ENCODE data around the gene TENT5A.
A peak's percentile ranks its signal among the peaks of the same experiment; 100 is the strongest.

The TENT5A gene

GRCh38 chr6:81789291-81789690 lies 36.8 kb upstream of the TENT5A start:
- Histone ChIP-seq H3K79me2 (no peaks in the 10 kb centered on the region), H3K9me3 (ENCODE audit: control insufficient read depth, low read length) (no peaks in the 10 kb centered on the region), H3K9ac (no peak overlapping the region), H3K36me3 (ENCODE audit: control insufficient read depth, insufficient read depth, low read length) (no peaks in the 10 kb centered on the region), H3K4me2 (ENCODE audit: low read length) (no peak overlapping the region), H3K27ac (no peak overlapping the region), H3K27me3 (ENCODE audit: control insufficient read depth, insufficient read depth, low read length) (no peaks in the 10 kb centered on the region), H3K4me3 (ENCODE audit: low read depth, low read length) (no peak overlapping the region), H3K4me1 (no peaks in the 10 kb centered on the region), H2AFZ (no peak overlapping the region)
- TF ChIP-seq CTCF (IDR thresholded peaks at IDR 0.05) = no peak

- no peaks in the 10 kb centered on the region for H3K79me2 ChIP-seq
- no peak overlapping the region for H3K9ac ChIP-seq
- no peaks in the 10 kb centered on the region for H3K36me3 ChIP-seq (ENCODE audit: control insufficient read depth, insufficient read depth, low read length)
- H3K4me2 ChIP-seq (ENCODE audit: low read length) = no peak overlapping the region
- H3K27me3 ChIP-seq (ENCODE audit: control insufficient read depth, insufficient read depth, low read length) = no peaks in the 10 kb centered on the region
- H3K4me3 ChIP-seq (ENCODE audit: low read depth, low read length) = no peak overlapping the region
- no peaks in the 10 kb centered on the region for H3K9me3 ChIP-seq (ENCODE audit: control insufficient read depth, low read length)
- no peak overlapping the region for H3K27ac ChIP-seq
- no peak for TF ChIP-seq CTCF (IDR thresholded peaks at IDR 0.05)
- H2AFZ ChIP-seq = no peak overlapping the region
- H3K4me1 ChIP-seq = no peaks in the 10 kb centered on the region
Measured at GRCh38 chr6:81788748-81789147, 36.3 kb upstream of the TENT5A start.

GRCh38 chr6:81787313-81788068 lies 35.0 kb upstream of the TENT5A start:
- Histone ChIP-seq H3K27me3 (ENCODE audit: control insufficient read depth, insufficient read depth, low read length) (no peaks in the 10 kb centered on the region), H3K36me3 (ENCODE audit: control insufficient read depth, insufficient read depth, low read length) (no peaks in the 10 kb centered on the region), H2AFZ (peak overlapping the region; percentile 22), H3K4me3 (ENCODE audit: low read depth, low read length) (no peak overlapping the region), H3K4me2 (ENCODE audit: low read length) (no peak overlapping the region), H3K79me2 (no peaks in the 10 kb centered on the region), H3K4me1 (no peaks in the 10 kb centered on the region), H3K27ac (no peak overlapping the region), H3K9ac (no peak overlapping the region), H3K9me3 (ENCODE audit: control insufficient read depth, low read length) (no peaks in the 10 kb centered on the region)
- no peak for TF ChIP-seq CTCF (IDR thresholded peaks at IDR 0.05)

GRCh38 chr6:81786150-81786549 lies 33.7 kb upstream of the TENT5A start:
- no peaks in the 10 kb centered on the region for H3K79me2 ChIP-seq
- H3K27ac ChIP-seq = no peak overlapping the region
- no peaks in the 10 kb centered on the region for H3K27me3 ChIP-seq (ENCODE audit: control insufficient read depth, insufficient read depth, low read length)
- no peak overlapping the region for H3K4me3 ChIP-seq (ENCODE audit: low read depth, low read length)
- H3K4me1 ChIP-seq = no peaks in the 10 kb centered on the region
- no peak for TF ChIP-seq CTCF (IDR thresholded peaks at IDR 0.05)
- no peaks in the 10 kb centered on the region for H3K36me3 ChIP-seq (ENCODE audit: control insufficient read depth, insufficient read depth, low read length)
- H3K9me3 ChIP-seq (ENCODE audit: control insufficient read depth, low read length) = no peaks in the 10 kb centered on the region
- no peak overlapping the region for H2AFZ ChIP-seq
- H3K9ac ChIP-seq = no peak overlapping the region
- no peak overlapping the region for H3K4me2 ChIP-seq (ENCODE audit: low read length)

DNA sequence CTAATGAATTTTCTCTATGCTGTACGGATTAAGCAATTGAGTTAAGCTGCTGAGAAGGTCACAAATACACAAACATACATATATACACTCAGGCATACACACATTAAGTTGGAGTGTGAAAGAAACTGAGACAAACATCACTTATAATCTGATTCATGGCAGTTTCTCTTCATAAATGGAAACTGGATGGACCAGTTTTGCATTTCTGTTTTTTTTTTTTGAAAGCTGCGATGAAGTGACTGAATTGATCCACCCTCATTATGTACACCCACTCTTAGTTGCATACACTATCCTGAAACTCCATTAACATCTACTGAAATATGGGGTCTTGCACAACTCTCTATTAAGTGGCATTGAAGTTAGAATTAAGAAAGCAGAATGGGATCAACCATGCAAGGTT lies 32.9 kb upstream of the TENT5A start:
- Histone ChIP-seq H3K79me2 (no peaks in the 10 kb centered on the region), H3K9me3 (ENCODE audit: control insufficient read depth, low read length) (no peaks in the 10 kb centered on the region), H2AFZ (no peak overlapping the region), H3K9ac (no peak overlapping the region), H3K4me3 (ENCODE audit: low read depth, low read length) (no peak overlapping the region), H3K4me2 (ENCODE audit: low read length) (no peak overlapping the region), H3K4me1 (no peaks in the 10 kb centered on the region), H3K27ac (no peak overlapping the region), H3K36me3 (ENCODE audit: control insufficient read depth, insufficient read depth, low read length) (no peaks in the 10 kb centered on the region), H3K27me3 (ENCODE audit: control insufficient read depth, insufficient read depth, low read length) (no peaks in the 10 kb centered on the region)
- no peak for TF ChIP-seq CTCF (IDR thresholded peaks at IDR 0.05)

Data from parathyroid adenoma (tissue), 2 donors.